ENCODE data around the gene ALMS1.

ALMS1 gene

DNA sequence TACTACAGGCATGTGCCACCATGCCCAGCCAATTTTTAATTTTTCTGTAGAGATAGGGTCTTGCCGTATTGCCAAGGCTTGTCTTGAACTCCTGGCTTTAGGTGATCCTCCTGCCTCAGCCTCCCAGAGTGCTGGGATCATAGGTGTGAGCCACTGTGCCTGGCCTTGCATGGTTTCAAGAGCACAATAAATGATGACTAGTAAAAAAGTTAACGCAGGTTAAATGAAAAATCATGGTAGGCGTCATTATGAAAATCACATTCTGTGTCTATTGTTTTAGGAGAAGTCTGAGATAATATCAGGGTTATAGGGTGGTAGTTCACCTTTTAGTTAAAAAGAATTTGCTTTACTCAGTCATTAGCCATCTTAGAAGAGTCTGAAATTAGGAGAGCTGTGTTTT lies 38.3 kb downstream of the ALMS1 start:
- TF ChIP-seq, protein P1, sequence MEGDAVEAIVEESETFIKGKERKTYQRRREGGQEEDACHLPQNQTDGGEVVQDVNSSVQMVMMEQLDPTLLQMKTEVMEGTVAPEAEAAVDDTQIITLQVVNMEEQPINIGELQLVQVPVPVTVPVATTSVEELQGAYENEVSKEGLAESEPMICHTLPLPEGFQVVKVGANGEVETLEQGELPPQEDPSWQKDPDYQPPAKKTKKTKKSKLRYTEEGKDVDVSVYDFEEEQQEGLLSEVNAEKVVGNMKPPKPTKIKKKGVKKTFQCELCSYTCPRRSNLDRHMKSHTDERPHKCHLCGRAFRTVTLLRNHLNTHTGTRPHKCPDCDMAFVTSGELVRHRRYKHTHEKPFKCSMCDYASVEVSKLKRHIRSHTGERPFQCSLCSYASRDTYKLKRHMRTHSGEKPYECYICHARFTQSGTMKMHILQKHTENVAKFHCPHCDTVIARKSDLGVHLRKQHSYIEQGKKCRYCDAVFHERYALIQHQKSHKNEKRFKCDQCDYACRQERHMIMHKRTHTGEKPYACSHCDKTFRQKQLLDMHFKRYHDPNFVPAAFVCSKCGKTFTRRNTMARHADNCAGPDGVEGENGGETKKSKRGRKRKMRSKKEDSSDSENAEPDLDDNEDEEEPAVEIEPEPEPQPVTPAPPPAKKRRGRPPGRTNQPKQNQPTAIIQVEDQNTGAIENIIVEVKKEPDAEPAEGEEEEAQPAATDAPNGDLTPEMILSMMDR (conservative IDR thresholded peaks at IDR 0.05; ENCODE audit: low read length) = no peak
- H3K4me3 ChIP-seq (ENCODE audit: low read length) = no peak overlapping the region
- DNase-seq (ENCODE audit: low read depth) = no peak

DNA sequence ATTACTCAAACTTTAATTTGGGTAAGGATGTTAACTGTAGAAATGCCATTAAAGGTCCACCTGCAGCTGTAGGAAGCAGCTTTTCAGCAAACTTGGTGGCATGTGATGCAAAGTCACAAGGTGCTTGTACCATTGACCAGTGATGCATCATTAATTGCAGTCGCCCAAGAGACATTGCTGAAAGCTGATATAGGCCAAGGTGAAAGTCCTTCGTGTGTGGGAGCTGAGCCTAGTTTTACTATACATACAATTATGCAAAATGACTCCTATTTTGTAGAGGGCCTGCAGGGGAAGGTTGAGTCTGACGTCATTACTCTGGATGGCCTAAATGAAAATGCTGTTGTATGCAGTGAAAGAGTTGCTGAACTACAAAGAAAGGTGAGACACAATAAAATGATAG lies 40.5 kb downstream of the ALMS1 start:
- H3K4me3 ChIP-seq (ENCODE audit: low read length) = no peak overlapping the region
- DNase-seq (ENCODE audit: low read depth) = no peak
- TF ChIP-seq, protein P1 (conservative IDR thresholded peaks at IDR 0.05; ENCODE audit: low read length) = no peak

GRCh38 chr2:73436019-73436418 lies 50.4 kb downstream of the ALMS1 start:
- TF ChIP-seq, protein P1 (conservative IDR thresholded peaks at IDR 0.05; ENCODE audit: low read length) = no peak
- DNase-seq (ENCODE audit: low read depth) = no peak
- no peak overlapping the region for H3K4me3 ChIP-seq (ENCODE audit: low read length)

- no peak for DNase-seq (ENCODE audit: low read depth)
- H3K4me3 ChIP-seq (ENCODE audit: low read length) = no peak overlapping the region
- TF ChIP-seq, protein P1 (conservative IDR thresholded peaks at IDR 0.05; ENCODE audit: low read length) = no peak
Observed at GRCh38 chr2:73444202-73444601, 58.6 kb downstream of the ALMS1 start.

DNA sequence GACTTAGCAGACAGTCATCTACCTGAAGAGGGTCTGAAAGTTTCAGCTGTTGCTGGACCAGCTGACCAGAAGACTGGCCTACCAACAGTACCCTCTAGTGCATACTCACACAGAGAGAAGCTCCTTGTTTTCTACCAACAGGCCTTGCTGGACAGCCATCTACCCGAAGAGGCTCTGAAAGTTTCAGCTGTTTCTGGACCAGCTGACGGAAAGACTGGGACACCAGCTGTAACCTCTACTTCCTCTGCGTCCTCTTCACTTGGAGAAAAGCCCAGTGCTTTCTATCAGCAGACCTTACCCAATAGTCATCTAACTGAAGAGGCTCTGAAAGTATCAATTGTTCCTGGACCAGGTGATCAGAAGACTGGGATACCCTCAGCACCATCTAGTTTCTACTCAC lies 63.2 kb downstream of the ALMS1 start:
- TF ChIP-seq, protein P1 (conservative IDR thresholded peaks at IDR 0.05; ENCODE audit: low read length) = no peak
- no peak for DNase-seq (ENCODE audit: low read depth)
- H3K4me3 ChIP-seq (ENCODE audit: low read length) = no peak overlapping the region

- TF ChIP-seq, protein P1 (conservative IDR thresholded peaks at IDR 0.05; ENCODE audit: low read length) = no peak
- DNase-seq (ENCODE audit: low read depth) = no peak
- H3K4me3 ChIP-seq (ENCODE audit: low read length) = no peak overlapping the region
Observed at GRCh38 chr2:73449404-73449803, 63.8 kb downstream of the ALMS1 start.

DNA sequence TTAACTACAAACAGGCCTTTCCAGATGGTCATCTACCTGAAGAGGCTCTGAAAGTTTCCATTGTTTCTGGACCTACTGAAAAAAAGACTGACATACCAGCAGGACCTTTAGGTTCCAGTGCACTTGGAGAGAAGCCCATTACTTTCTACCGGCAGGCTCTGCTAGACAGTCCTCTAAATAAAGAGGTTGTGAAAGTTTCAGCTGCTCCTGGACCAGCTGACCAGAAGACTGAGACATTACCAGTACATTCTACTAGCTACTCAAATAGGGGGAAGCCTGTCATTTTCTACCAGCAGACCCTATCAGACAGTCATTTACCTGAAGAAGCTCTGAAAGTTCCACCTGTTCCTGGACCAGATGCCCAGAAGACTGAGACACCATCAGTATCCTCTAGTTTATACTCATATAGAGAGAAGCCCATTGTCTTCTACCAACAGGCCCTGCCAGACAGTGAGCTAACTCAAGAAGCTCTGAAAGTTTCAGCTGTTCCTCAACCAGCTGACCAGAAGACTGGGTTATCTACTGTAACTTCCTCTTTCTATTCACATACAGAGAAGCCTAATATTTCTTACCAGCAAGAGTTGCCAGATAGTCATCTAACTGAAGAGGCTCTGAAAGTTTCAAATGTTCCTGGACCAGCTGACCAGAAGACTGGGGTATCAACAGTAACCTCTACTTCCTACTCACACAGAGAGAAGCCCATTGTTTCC lies 65.8 kb downstream of the ALMS1 start:
- TF ChIP-seq, protein P1 (conservative IDR thresholded peaks at IDR 0.05; ENCODE audit: low read length) = no peak
- no peak for DNase-seq (ENCODE audit: low read depth)

More for the DNA sequence above, 65.8 kb downstream of the ALMS1 start:
- no peak overlapping the region for H3K4me3 ChIP-seq (ENCODE audit: low read length)
